GM23338 (cell line): ENCODE measurements around the gene TTC3.

Experiments used
- EZH2 ChIP-seq: fragments of 200-600 bp; sonication (generic); IDR thresholded peaks from one replicate; pipeline ENCODE4 v1.8.0; 2017; ENCODE audit warnings: antibody characterized with exemption, mild to moderate bottlenecking, low read depth; ENCODE audit not compliant: unreplicated experiment
- EZH2phosphoT487 ChIP-seq: fragments of 200-600 bp; sonication (generic); IDR thresholded peaks from one replicate; pipeline ENCODE4 v1.8.1; 2018; ENCODE audit warnings: antibody characterized with exemption; ENCODE audit not compliant: unreplicated experiment
- ZNF114 ChIP-seq: fragments of 250-450 bp; sonication (Bioruptor Pico); IDR thresholded peaks from 2 replicates; pipeline ENCODE4 v1.5.0; 2020; ENCODE audit warnings: mild to moderate bottlenecking, moderate library complexity
- TF ChIP-seq, protein P1 (sequence below), 2 experiments: fragments of 200-600 bp in 1 of 2; sonication (generic) in 1 of 2; conservative IDR thresholded peaks; 2 replicates each; pipeline versions ENCODE4 v1.5.1 to v1.6.1; 2016 to 2017; ENCODE audit warnings: antibody characterized with exemption in 2 of 2, low read depth in 2 of 2, mild to moderate bottlenecking in 2 of 2, moderate library complexity in 1 of 2
- TF ChIP-seq, protein P2 (sequence below): IDR thresholded peaks from one replicate; pipeline ENCODE4 v1.6.1; 2018; ENCODE audit warnings: antibody characterized with exemption; ENCODE audit not compliant: unreplicated experiment

DNA sequence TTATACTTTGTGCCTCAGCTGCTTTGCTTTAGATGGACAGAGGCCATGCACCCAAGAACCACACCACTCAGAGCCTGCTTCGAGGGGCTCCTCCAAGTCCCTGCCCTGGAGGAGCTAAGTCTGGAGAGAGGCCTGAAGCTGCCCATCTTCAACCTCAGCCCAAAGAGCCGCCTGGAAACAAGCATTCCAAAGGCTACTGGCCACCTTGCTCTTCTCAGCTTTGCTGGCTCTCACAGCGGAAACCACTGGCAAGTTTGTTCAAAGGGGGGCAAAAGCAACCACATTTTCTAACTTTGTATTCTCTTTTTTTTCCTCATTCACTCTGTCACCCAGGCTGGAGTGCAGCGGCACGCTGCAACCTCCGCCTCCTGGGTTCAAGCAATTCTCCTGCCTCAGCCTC lies 170.9 kb downstream of the TTC3 start:
- TF ChIP-seq, protein P1, sequence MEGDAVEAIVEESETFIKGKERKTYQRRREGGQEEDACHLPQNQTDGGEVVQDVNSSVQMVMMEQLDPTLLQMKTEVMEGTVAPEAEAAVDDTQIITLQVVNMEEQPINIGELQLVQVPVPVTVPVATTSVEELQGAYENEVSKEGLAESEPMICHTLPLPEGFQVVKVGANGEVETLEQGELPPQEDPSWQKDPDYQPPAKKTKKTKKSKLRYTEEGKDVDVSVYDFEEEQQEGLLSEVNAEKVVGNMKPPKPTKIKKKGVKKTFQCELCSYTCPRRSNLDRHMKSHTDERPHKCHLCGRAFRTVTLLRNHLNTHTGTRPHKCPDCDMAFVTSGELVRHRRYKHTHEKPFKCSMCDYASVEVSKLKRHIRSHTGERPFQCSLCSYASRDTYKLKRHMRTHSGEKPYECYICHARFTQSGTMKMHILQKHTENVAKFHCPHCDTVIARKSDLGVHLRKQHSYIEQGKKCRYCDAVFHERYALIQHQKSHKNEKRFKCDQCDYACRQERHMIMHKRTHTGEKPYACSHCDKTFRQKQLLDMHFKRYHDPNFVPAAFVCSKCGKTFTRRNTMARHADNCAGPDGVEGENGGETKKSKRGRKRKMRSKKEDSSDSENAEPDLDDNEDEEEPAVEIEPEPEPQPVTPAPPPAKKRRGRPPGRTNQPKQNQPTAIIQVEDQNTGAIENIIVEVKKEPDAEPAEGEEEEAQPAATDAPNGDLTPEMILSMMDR (conservative IDR thresholded peaks at IDR 0.05; ENCODE audit: low read depth in 2 of 2): no peak
- TF ChIP-seq EZH2 (no peak), ZNF114 (CRISPR knock-in tag) (no peak), EZH2phosphoT487 (no peak)
- TF ChIP-seq, protein P2, sequence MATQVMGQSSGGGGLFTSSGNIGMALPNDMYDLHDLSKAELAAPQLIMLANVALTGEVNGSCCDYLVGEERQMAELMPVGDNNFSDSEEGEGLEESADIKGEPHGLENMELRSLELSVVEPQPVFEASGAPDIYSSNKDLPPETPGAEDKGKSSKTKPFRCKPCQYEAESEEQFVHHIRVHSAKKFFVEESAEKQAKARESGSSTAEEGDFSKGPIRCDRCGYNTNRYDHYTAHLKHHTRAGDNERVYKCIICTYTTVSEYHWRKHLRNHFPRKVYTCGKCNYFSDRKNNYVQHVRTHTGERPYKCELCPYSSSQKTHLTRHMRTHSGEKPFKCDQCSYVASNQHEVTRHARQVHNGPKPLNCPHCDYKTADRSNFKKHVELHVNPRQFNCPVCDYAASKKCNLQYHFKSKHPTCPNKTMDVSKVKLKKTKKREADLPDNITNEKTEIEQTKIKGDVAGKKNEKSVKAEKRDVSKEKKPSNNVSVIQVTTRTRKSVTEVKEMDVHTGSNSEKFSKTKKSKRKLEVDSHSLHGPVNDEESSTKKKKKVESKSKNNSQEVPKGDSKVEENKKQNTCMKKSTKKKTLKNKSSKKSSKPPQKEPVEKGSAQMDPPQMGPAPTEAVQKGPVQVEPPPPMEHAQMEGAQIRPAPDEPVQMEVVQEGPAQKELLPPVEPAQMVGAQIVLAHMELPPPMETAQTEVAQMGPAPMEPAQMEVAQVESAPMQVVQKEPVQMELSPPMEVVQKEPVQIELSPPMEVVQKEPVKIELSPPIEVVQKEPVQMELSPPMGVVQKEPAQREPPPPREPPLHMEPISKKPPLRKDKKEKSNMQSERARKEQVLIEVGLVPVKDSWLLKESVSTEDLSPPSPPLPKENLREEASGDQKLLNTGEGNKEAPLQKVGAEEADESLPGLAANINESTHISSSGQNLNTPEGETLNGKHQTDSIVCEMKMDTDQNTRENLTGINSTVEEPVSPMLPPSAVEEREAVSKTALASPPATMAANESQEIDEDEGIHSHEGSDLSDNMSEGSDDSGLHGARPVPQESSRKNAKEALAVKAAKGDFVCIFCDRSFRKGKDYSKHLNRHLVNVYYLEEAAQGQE: no peak
